Measurements from ENCODE around the gene ECHDC3. TPM values are rescaled to one million over a fixed set of nuclear protein-coding genes. Genes with fewer than 3 reads are reported as not detected.

ECHDC3 gene
- total RNA-seq, 1 donor = 1.3 TPM

GRCh38 chr10:11775412-11775811 lies 33.2 kb downstream of the ECHDC3 start:
- no peak for DNase-seq (ENCODE audit: low read depth)

GRCh38 chr10:11776080-11776479 lies 33.9 kb downstream of the ECHDC3 start:
- no peak for DNase-seq (ENCODE audit: low read depth)
- no peak for TF ChIP-seq CTCF (IDR thresholded peaks at IDR 0.05; ENCODE audit: insufficient read depth, low read depth, low read length)
- H3K4me3 ChIP-seq (ENCODE audit: low read depth, low read length) = no peak overlapping the region

More at GRCh38 chr10:11775412-11775811, 33.2 kb downstream of the ECHDC3 start:
- no peak overlapping the region for H3K4me3 ChIP-seq (ENCODE audit: low read depth, low read length)
- TF ChIP-seq CTCF (IDR thresholded peaks at IDR 0.05; ENCODE audit: insufficient read depth, low read depth, low read length) = no peak

GRCh38 chr10:11781114-11781513 lies 38.9 kb downstream of the ECHDC3 start:
- DNase-seq (ENCODE audit: low read depth) = no peak
- H3K4me3 ChIP-seq (ENCODE audit: low read depth, low read length) = no peak overlapping the region
- TF ChIP-seq CTCF (IDR thresholded peaks at IDR 0.05; ENCODE audit: insufficient read depth, low read depth, low read length) = no peak

DNA sequence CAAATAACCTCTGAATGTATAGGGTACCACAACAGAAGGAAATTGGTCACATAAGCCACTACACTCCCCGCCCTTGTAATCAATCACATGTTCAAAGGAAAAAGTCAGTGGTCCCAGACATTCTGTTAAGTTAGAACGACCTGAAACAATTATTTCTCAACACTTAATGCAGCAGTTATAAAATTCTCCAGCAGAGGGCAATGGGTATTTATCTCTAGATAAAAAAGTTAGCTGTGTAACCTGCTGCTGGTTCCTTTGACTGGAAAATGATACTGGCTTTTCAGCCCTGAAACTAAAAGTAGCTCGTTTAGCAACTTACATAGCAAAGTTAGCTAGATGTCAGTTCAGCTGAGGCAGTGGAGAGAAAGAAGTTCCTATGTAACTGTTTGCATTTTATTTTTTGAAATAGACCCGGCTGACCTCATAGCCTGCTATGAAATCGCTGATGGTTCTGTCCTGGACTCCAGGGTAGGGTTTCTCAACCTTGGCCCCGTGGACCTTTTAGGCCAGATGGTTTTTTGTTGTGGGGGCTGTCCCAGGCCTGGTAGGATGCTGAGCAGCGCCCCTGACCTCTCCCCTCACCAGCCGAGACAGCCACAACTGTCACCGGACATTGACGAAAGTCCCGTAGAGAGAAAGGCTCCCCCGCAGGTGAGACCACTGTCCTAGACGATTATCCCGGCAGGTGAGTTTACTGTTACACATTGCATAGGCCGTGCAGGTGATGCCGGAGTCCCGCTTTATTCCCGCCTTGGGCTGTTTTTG lies 40.8 kb downstream of the ECHDC3 start:
- peak; percentile 73 for TF ChIP-seq CTCF (IDR thresholded peaks at IDR 0.05; ENCODE audit: insufficient read depth, low read depth, low read length)
- peak; percentile 71 for DNase-seq (ENCODE audit: low read depth)
- no peak overlapping the region for H3K4me3 ChIP-seq (ENCODE audit: low read depth, low read length)

DNA sequence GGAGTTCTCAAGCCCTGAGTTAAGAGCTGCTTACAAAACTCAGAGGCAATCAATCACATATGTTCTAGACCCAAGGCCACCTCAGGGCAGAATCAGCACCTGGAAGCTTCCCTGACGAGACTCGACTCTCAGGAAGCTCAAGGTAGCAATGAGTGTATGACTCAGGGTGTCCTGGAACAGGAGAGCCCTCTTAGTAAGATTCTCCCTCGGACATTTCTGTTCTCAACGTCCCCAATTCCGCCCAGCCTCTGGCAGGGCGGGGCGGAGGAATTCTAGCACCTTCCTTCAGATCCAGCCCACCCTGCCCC lies 41.3 kb downstream of the ECHDC3 start:
- TF ChIP-seq CTCF (IDR thresholded peaks at IDR 0.05; ENCODE audit: insufficient read depth, low read depth, low read length) = no peak
- DNase-seq (ENCODE audit: low read depth) = no peak

DNA sequence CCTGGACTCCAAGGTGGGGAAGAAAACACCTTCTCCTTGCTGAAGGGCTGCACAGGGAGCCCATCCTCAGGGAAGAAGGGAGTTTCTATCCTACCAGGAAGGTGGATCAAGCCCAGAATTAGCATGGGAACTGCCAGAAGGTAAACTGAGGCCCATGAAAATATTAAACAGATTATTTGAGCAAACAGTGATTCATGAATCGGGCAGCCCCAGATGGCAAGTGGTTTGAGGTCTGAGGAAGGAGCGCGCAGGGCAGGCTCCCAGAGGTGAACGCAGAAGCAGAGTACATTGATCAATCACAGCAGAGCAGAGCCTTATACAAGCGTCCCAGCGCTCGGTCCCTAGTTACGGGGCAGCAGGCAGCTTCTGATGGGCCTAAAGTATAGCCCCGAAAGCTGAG lies 45.2 kb downstream of the ECHDC3 start:
- H3K4me3 ChIP-seq (ENCODE audit: low read depth, low read length) = no peak overlapping the region
- TF ChIP-seq CTCF (IDR thresholded peaks at IDR 0.05; ENCODE audit: insufficient read depth, low read depth, low read length) = no peak
- DNase-seq (ENCODE audit: low read depth) = no peak

More for the DNA sequence above, 41.3 kb downstream of the ECHDC3 start:
- H3K4me3 ChIP-seq (ENCODE audit: low read depth, low read length) = no peak overlapping the region

GRCh38 chr10:11787846-11788245 lies 45.7 kb downstream of the ECHDC3 start:
- DNase-seq (ENCODE audit: low read depth) = no peak
- no peak for TF ChIP-seq CTCF (IDR thresholded peaks at IDR 0.05; ENCODE audit: insufficient read depth, low read depth, low read length)
- H3K4me3 ChIP-seq (ENCODE audit: low read depth, low read length) = no peak overlapping the region

Measured in fibroblast of villous mesenchyme (primary cell).